Measurements from ENCODE around the gene DLST. TPM values are rescaled to one million over a fixed set of nuclear protein-coding genes. Genes with fewer than 3 reads are reported as not detected.

DLST gene
- total RNA-seq, 1 experiment from 2014 or later = 112 TPM

DNA sequence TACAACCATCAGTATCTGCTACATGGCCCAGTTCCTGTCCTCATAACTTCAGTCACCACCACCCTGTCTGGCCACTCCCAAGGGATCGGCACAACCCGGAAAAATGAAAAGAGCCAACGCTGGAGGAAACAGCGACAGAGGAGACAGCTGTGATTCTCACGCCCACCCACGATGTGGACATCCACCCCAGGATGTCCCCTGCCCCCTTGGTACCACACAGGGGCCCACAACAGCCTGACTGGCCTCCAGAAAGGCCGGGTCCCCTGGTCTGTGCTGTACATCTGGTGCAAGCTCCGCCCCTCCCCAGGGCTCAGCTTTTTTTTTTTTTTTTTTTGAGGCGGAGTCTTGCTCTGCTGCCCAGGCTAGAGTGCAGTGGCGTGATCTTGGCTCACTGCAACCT is 28.8 kb downstream of the DLST start (continued):
- TF ChIP-seq, protein P1, sequence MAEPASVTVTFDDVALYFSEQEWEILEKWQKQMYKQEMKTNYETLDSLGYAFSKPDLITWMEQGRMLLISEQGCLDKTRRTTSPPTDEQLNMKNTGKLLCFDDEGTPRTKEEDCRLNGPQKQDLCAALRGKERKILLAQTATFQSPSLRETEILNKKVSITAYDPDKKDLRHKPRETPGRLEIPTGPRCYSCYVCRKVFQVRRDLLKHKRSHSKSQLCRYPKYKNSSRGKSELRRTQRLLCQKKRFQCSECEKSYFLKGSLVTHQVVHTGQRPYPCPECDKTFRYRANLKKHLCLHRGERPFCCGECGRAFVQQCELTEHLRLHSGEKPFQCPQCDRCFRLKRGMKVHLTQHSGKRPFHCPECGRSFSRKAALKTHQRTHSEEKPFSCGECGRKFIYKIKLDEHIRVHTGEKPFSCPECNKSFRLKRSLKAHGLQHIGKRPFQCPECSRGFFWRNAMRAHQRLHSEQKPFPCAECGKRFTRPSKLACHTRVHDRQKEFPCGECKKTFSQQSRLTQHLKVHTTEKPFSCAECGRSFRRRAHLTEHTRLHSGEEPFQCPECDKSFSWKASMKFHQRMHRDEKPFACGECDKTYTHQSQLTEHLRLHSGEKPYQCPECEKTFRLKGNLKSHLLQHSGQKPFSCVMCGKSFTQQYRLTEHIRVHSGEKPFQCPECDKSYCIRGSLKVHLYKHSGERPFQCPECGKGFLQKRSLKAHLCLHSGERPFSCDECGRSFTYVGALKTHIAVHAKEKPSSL (CRISPR knock-in tag; conservative IDR thresholded peaks at IDR 0.05) = no peak
- no peak for TF ChIP-seq ZNF281 (CRISPR knock-in tag; IDR thresholded peaks at IDR 0.05)
- TF ChIP-seq IRF1 (CRISPR knock-in tag; IDR thresholded peaks at IDR 0.05) = no peak
- TF ChIP-seq TCF7 (CRISPR knock-in tag; IDR thresholded peaks at IDR 0.05; ENCODE audit: low read depth) = no peak
- TF ChIP-seq, protein P2, sequence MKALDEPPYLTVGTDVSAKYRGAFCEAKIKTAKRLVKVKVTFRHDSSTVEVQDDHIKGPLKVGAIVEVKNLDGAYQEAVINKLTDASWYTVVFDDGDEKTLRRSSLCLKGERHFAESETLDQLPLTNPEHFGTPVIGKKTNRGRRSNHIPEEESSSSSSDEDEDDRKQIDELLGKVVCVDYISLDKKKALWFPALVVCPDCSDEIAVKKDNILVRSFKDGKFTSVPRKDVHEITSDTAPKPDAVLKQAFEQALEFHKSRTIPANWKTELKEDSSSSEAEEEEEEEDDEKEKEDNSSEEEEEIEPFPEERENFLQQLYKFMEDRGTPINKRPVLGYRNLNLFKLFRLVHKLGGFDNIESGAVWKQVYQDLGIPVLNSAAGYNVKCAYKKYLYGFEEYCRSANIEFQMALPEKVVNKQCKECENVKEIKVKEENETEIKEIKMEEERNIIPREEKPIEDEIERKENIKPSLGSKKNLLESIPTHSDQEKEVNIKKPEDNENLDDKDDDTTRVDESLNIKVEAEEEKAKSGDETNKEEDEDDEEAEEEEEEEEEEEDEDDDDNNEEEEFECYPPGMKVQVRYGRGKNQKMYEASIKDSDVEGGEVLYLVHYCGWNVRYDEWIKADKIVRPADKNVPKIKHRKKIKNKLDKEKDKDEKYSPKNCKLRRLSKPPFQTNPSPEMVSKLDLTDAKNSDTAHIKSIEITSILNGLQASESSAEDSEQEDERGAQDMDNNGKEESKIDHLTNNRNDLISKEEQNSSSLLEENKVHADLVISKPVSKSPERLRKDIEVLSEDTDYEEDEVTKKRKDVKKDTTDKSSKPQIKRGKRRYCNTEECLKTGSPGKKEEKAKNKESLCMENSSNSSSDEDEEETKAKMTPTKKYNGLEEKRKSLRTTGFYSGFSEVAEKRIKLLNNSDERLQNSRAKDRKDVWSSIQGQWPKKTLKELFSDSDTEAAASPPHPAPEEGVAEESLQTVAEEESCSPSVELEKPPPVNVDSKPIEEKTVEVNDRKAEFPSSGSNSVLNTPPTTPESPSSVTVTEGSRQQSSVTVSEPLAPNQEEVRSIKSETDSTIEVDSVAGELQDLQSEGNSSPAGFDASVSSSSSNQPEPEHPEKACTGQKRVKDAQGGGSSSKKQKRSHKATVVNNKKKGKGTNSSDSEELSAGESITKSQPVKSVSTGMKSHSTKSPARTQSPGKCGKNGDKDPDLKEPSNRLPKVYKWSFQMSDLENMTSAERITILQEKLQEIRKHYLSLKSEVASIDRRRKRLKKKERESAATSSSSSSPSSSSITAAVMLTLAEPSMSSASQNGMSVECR (CRISPR knock-in tag; IDR thresholded peaks at IDR 0.05; ENCODE audit: borderline replicate concordance) = no peak
- TF ChIP-seq CDX4 (CRISPR knock-in tag; IDR thresholded peaks at IDR 0.05; ENCODE audit: borderline replicate concordance) = no peak
- TF ChIP-seq NFYB (CRISPR knock-in tag; conservative IDR thresholded peaks at IDR 0.05; ENCODE audit: low read depth) = no peak

GRCh38 chr14:74911221-74911620 is 29.5 kb downstream of the DLST start:
- Mint-ChIP-seq H3K4me1 (no peaks in the 10 kb centered on the region), H3K36me3 (no peaks in the 10 kb centered on the region), H3K4me3 (no peak overlapping the region), H3K27me3 (ENCODE audit: low read depth) (no peaks in the 10 kb centered on the region), H3K27ac (no peak overlapping the region), H3K9me3 (no peaks in the 10 kb centered on the region)
- no peak for ATAC-seq
- CTCF ChIA-PET = interaction anchor here (1.0 to 2.4 kb wide), 3 partner anchors 34 to 153 kb away, joined by 4 to 5 read pairs (median 5); partner anchors contain the start of gene ACYP1
- no peak for DNase-seq (ENCODE audit: low spot score)
- POLR2A ChIA-PET = interaction anchor here (0.6 kb wide), 1 partner anchor 32 kb away, joined by 6 read pairs; no protein-coding TSS in a partner anchor
- TF ChIP-seq NR2C2 (CRISPR knock-in tag; IDR thresholded peaks at IDR 0.05) = no peak
- no peak for TF ChIP-seq KAT7 (CRISPR knock-in tag; IDR thresholded peaks at IDR 0.05; ENCODE audit: borderline replicate concordance)
- TF ChIP-seq, protein P3, sequence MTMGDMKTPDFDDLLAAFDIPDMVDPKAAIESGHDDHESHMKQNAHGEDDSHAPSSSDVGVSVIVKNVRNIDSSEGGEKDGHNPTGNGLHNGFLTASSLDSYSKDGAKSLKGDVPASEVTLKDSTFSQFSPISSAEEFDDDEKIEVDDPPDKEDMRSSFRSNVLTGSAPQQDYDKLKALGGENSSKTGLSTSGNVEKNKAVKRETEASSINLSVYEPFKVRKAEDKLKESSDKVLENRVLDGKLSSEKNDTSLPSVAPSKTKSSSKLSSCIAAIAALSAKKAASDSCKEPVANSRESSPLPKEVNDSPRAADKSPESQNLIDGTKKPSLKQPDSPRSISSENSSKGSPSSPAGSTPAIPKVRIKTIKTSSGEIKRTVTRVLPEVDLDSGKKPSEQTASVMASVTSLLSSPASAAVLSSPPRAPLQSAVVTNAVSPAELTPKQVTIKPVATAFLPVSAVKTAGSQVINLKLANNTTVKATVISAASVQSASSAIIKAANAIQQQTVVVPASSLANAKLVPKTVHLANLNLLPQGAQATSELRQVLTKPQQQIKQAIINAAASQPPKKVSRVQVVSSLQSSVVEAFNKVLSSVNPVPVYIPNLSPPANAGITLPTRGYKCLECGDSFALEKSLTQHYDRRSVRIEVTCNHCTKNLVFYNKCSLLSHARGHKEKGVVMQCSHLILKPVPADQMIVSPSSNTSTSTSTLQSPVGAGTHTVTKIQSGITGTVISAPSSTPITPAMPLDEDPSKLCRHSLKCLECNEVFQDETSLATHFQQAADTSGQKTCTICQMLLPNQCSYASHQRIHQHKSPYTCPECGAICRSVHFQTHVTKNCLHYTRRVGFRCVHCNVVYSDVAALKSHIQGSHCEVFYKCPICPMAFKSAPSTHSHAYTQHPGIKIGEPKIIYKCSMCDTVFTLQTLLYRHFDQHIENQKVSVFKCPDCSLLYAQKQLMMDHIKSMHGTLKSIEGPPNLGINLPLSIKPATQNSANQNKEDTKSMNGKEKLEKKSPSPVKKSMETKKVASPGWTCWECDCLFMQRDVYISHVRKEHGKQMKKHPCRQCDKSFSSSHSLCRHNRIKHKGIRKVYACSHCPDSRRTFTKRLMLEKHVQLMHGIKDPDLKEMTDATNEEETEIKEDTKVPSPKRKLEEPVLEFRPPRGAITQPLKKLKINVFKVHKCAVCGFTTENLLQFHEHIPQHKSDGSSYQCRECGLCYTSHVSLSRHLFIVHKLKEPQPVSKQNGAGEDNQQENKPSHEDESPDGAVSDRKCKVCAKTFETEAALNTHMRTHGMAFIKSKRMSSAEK (CRISPR knock-in tag; IDR thresholded peaks at IDR 0.05; ENCODE audit: borderline replicate concordance) = no peak
- TF ChIP-seq GTF2I (CRISPR knock-in tag; conservative IDR thresholded peaks at IDR 0.05) = no peak
- TF ChIP-seq, protein P1 (CRISPR knock-in tag; conservative IDR thresholded peaks at IDR 0.05) = no peak
- TF ChIP-seq NFATC4 (CRISPR knock-in tag; IDR thresholded peaks at IDR 0.05) = no peak
- no peak for TF ChIP-seq PRRX2 (CRISPR knock-in tag; IDR thresholded peaks at IDR 0.05)
